ENCODE data around the gene ANP32B. TPM values are rescaled to one million over a fixed set of nuclear protein-coding genes. Genes with fewer than 3 reads are reported as not detected.
A peak's percentile ranks its signal among the peaks of the same experiment; 100 is the strongest.
"Not testable (repeated sequence)": the region's sequence is repeated elsewhere in the genome, so short reads cannot be mapped to it uniquely, and the experiment has no call there.

Gene ANP32B
- total and polyA plus RNA-seq, 4 experiments from 2014 or later: 70.4 to 168 (median 128) TPM

DNA sequence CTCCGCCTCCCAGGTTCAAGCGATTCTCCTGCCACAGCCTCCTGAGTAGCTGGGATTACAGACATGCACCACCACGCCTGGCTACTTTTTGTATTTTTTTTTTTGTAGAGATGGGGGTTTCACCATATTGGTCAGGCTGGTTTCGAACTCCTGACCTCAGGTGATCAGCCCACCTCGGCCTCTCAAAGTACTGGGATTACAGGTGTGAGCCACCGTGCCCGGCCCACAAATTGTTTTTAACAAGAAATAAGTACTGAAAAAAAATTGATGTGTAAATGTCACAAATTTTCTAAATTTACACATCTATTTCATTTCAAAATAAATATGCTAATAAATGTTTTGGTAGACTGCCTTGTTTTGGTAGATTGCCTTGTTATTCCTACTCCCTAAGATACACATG lies 13.5 kb downstream of the ANP32B start:
- H3K27ac ChIP-seq (ENCODE audit: low read depth, low read length); H3K27me3 Mint-ChIP-seq; DNase-seq; intact Hi-C loops (cut with micrococcal nuclease); H3K9me3 Mint-ChIP-seq; H3K4me3 Mint-ChIP-seq; H3K9me3 ChIP-seq (ENCODE audit: control insufficient read depth in 1 of 2, low read length in 2 of 2); H3K4me3 ChIP-seq (ENCODE audit: low read length in 2 of 2); H3K27me3 ChIP-seq (ENCODE audit: insufficient read depth, low read length): not testable (repeated sequence)
- ChIA-PET POLR2A (ENCODE audit: partially characterized antibody) (interaction anchor here (0.6 to 3.2 kb wide), 4 partner anchors 9 to 292 kb away, joined by 3 to 32 read pairs (median 6); partner anchors contain the start of gene ANP32B), CTCF (ENCODE audit: partially characterized antibody) (interaction anchor here (0.7 to 1.9 kb wide), 5 partner anchors 9 to 95 kb away, joined by 3 to 5 read pairs (median 4); no protein-coding TSS in a partner anchor)
- Histone ChIP-seq H3K4me1 (ENCODE audit: insufficient read depth, low read length) (peaks cover 30% of the 10 kb centered on the region), H3K36me3 (ENCODE audit: insufficient read depth, low read length) (peaks cover 45% of the 10 kb centered on the region)
- Mint-ChIP-seq H3K36me3 (peaks cover 38 to 58% of the 10 kb centered on the region in 2 donors), H3K27ac (peak overlapping the region in 2 of 7 donors; percentile 41 to 57), H3K4me1 (peaks cover 46 to 71% (median 59%) of the 10 kb centered on the region in 4 donors)

DNA sequence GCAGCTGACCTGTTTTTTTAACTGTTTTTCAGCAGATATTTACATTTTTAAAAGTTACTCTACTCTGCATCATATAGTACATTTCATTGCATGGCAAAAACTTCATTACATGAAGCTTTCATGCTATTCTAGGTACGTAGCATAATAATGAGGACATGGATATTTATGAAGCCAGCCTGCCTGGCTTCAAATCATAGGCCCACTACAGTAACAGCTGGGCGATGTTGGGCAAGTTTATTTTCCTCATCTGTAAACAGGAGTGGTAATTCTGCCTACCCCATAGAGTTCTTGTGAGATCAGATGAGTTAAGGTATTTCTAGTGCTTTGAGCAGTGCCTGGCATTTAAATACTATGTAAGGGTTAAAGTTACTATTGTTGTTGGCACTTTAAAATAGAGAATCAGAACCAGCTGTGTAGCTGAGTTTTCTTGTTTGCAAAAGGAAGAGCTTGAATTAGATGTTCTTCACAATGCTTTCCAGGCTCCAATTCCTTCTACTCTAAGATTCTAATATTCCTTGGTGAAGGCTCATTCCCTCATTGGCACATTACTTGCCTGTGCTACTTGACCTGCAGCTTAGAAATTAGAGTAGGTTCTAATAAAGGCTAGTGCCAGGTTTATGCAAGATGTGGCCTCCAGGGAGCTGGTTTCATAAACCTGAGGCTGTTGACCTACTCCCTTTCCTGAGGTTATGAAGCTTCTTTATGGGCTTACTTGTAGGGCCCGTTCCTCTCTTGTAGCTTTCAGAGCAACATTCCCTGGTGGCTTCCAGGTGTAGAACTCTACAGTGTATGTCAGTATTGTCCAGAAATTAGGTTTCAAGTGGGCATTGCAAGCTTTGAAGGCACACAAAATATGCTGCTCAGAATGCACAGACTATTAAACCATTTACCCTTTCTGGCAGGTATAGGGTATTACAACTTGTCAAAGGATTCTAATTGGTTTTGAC lies 14.5 kb downstream of the ANP32B start:
- H3K27me3 Mint-ChIP-seq: no peaks in the 10 kb centered on the region
- peaks cover 38 to 63% of the 10 kb centered on the region in 2 donors for H3K36me3 Mint-ChIP-seq
- Histone ChIP-seq H3K4me1 (ENCODE audit: insufficient read depth, low read length) (peaks cover 24% of the 10 kb centered on the region), H3K9me3 (ENCODE audit: control insufficient read depth in 1 of 2, low read length in 2 of 2) (no peaks in the 10 kb centered on the region), H3K27me3 (ENCODE audit: insufficient read depth, low read length) (no peaks in the 10 kb centered on the region), H3K36me3 (ENCODE audit: insufficient read depth, low read length) (peaks cover 54% of the 10 kb centered on the region), H3K27ac (ENCODE audit: low read depth, low read length) (no peak overlapping the region), H3K4me3 (ENCODE audit: low read length in 2 of 2) (no peak overlapping the region)
- CTCF ChIA-PET (ENCODE audit: partially characterized antibody): interaction anchor here (0.6 to 1.9 kb wide), 10 partner anchors 9 to 106 kb away, joined by 3 to 6 read pairs (median 4); no protein-coding TSS in a partner anchor
- H3K9me3 Mint-ChIP-seq: no peaks in the 10 kb centered on the region
- peaks cover 36 to 67% (median 51%) of the 10 kb centered on the region in 4 donors for H3K4me1 Mint-ChIP-seq
- H3K27ac Mint-ChIP-seq: peak overlapping the region in 3 of 7 donors; percentile 35 to 41 (median 38)
- no peak for DNase-seq
- POLR2A ChIA-PET (ENCODE audit: partially characterized antibody): interaction anchor here (1.2 to 3.2 kb wide), 3 partner anchors 8 to 14 kb away, joined by 4 to 32 read pairs (median 8); partner anchors contain the start of gene ANP32B
- no peak overlapping the region for H3K4me3 Mint-ChIP-seq
- intact Hi-C loops (cut with micrococcal nuclease): no loop called here

DNA sequence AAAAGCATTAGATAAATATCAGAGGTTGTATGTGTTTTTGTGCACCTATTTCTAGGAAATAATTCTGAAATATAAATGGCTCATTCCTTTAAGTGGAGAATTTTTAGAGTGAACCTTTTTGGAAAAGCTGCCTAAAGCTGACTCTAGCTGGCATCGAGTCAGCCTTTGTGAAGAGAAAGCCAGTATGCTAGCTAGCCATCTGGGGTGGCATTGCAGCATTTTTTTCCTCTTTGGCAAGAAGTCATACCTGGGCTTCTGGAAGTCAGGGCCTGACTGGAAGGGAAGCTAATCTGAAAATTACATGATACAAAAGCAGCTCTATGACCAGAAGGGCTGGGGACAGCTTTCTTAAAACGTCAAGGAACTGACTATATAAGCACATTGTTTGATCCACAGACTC lies 19.7 kb downstream of the ANP32B start:
- POLR2A ChIA-PET (ENCODE audit: partially characterized antibody): interaction anchor here (1.3 to 1.5 kb wide), 2 partner anchors 19 to 20 kb away, joined by 3 to 4 read pairs; partner anchors contain the start of gene ANP32B
- intact Hi-C loops (cut with micrococcal nuclease): no loop called here
- no peak overlapping the region for H3K27ac ChIP-seq (ENCODE audit: low read depth, low read length)

DNA sequence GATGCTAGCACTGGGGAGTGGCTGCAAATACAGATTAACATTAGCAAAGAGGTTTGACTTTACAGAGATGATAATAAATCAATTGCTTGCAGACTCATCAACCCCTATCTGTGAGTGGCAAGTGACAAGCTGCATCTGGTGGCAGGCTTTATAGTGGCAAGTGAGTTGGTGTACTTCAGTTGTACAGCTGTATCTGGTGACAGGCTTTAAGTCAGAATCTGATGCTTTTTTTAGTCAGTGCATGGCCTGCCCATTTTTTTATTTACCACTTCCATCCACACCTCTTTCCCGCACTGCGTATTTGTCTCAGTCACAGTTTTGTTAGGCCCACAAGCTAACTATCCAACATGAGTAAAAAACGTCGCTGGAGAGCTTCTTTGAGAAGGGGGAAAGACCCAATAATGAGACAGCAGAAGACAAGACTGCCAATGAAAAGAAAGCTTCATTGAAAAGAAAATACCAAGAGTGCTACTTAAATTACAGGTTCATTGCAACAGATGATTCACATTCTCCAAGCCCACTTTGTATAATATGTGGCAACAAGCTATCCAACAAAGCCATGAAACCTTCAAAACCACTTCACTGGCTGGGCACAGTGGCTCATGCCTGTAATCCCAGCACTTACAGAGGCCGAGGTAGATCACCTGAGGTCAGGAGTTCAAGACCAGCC lies 23.1 kb downstream of the ANP32B start:
- POLR2A ChIA-PET (ENCODE audit: partially characterized antibody): interaction anchor here (0.5 to 2.0 kb wide), 4 partner anchors 9 to 23 kb away, joined by 3 to 15 read pairs (median 6); partner anchors contain the start of gene ANP32B
- Histone ChIP-seq H3K9me3 (ENCODE audit: control insufficient read depth in 1 of 2, low read length in 2 of 2) (no peaks in the 10 kb centered on the region), H3K4me3 (ENCODE audit: low read length in 2 of 2) (no peak overlapping the region), H3K36me3 (ENCODE audit: insufficient read depth, low read length) (peaks cover 88% of the 10 kb centered on the region), H3K27ac (ENCODE audit: low read depth, low read length) (no peak overlapping the region), H3K27me3 (ENCODE audit: insufficient read depth, low read length) (no peaks in the 10 kb centered on the region), H3K4me1 (ENCODE audit: insufficient read depth, low read length) (peaks cover 7% of the 10 kb centered on the region)
- CTCF ChIA-PET (ENCODE audit: partially characterized antibody): interaction anchor here (1.0 to 2.2 kb wide), 7 partner anchors 9 to 52 kb away, joined by 3 to 6 read pairs (median 4); no protein-coding TSS in a partner anchor
- Mint-ChIP-seq H3K9me3 (no peaks in the 10 kb centered on the region), H3K27ac (peak overlapping the region in 3 of 7 donors; percentile 51 to 85 (median 71)), H3K27me3 (no peaks in the 10 kb centered on the region), H3K4me1 (peaks cover 13 to 28% (median 22%) of the 10 kb centered on the region in 4 donors), H3K36me3 (peaks cover 55 to 80% of the 10 kb centered on the region in 2 donors), H3K4me3 (no peak overlapping the region)
- intact Hi-C loops (cut with micrococcal nuclease): no loop called here
- no peak for DNase-seq

More for the DNA sequence above, 19.7 kb downstream of the ANP32B start:
- peak overlapping the region in 1 of 7 donors; percentile 37 for H3K27ac Mint-ChIP-seq
- H3K27me3 Mint-ChIP-seq: no peaks in the 10 kb centered on the region
- no peak overlapping the region for H3K4me3 Mint-ChIP-seq
- CTCF ChIA-PET (ENCODE audit: partially characterized antibody): interaction anchor here (1.0 to 1.7 kb wide), 4 partner anchors 16 to 79 kb away, joined by 3 to 5 read pairs (median 4); no protein-coding TSS in a partner anchor
- peaks cover 51 to 74% of the 10 kb centered on the region in 2 donors for H3K36me3 Mint-ChIP-seq
- Histone ChIP-seq H3K4me3 (ENCODE audit: low read length in 2 of 2) (no peak overlapping the region), H3K36me3 (ENCODE audit: insufficient read depth, low read length) (peaks cover 80% of the 10 kb centered on the region), H3K4me1 (ENCODE audit: insufficient read depth, low read length) (peaks cover 12% of the 10 kb centered on the region), H3K27me3 (ENCODE audit: insufficient read depth, low read length) (no peaks in the 10 kb centered on the region), H3K9me3 (ENCODE audit: control insufficient read depth in 1 of 2, low read length in 2 of 2) (no peaks in the 10 kb centered on the region)
- peaks cover 19 to 45% (median 30%) of the 10 kb centered on the region in 4 donors for H3K4me1 Mint-ChIP-seq
- no peaks in the 10 kb centered on the region for H3K9me3 Mint-ChIP-seq
- no peak for DNase-seq

DNA sequence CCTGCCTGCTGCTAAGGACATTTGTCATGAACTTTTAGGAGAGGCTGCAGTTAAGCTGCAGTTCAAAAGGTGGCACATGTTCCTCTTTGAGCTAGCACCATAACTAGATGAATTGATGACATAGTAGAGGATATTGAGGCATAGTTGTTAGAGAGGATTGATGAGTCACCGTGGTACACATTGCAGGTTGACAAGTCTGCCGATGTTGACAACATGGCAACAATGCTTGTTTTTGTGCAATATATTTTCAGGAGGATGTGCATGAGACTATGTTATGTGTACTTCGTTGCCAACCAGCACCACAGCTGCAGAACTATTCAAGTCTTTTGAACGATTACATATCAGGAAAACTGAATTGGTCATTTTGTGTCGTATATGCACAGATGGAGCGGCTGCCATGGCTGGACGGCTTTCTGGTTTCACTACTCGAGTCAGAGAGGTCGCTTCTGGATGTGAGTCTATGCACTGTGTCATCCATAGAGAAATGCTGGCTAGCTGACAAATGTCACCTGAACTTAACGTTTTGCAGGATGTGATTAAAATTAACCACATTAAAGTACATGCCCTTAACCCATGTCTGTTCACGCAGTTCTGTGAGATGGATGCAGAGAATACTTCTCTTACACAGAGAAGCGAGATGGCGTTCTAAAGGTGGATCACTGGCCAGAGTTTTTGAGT lies 24.2 kb downstream of the ANP32B start:
- no peaks in the 10 kb centered on the region for H3K9me3 Mint-ChIP-seq
- H3K27me3 Mint-ChIP-seq: no peaks in the 10 kb centered on the region
- no peak overlapping the region for H3K4me3 Mint-ChIP-seq
- H3K36me3 Mint-ChIP-seq: peaks cover 66 to 83% of the 10 kb centered on the region in 2 donors
- peaks cover 13 to 28% (median 16%) of the 10 kb centered on the region in 4 donors for H3K4me1 Mint-ChIP-seq
- Histone ChIP-seq H3K4me3 (ENCODE audit: low read length in 2 of 2) (no peak overlapping the region), H3K4me1 (ENCODE audit: insufficient read depth, low read length) (peaks cover 6% of the 10 kb centered on the region), H3K9me3 (ENCODE audit: control insufficient read depth in 1 of 2, low read length in 2 of 2) (no peaks in the 10 kb centered on the region), H3K27me3 (ENCODE audit: insufficient read depth, low read length) (no peaks in the 10 kb centered on the region), H3K36me3 (ENCODE audit: insufficient read depth, low read length) (peaks cover 90% of the 10 kb centered on the region), H3K27ac (ENCODE audit: low read depth, low read length) (no peak overlapping the region)
- intact Hi-C loops (cut with micrococcal nuclease): no loop called here
- POLR2A ChIA-PET (ENCODE audit: partially characterized antibody): no interaction called here
- DNase-seq: no peak
- CTCF ChIA-PET (ENCODE audit: partially characterized antibody): interaction anchor here (0.9 to 2.2 kb wide), 5 partner anchors 10 to 84 kb away, joined by 3 to 6 read pairs (median 4); no protein-coding TSS in a partner anchor
- H3K27ac Mint-ChIP-seq: peak overlapping the region in 3 of 7 donors; percentile 6 to 57 (median 41)

DNA sequence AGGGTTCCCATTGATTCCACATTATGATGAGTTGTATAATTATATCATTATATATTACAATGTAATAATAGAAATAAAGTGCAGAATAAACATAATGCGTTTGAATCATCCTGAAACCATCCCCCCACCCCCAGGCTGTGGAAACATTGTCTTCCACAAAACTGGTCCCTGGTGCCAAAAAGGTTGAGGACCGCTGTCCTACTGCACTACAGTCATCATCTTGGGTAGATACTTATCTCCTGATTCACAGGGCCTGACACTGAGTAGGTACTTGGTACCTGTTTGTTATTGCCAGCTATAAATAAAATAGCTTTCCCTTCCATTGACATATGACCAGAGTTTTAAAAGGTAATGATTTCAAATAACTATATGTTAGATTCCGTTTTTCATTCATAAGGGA lies 25.6 kb downstream of the ANP32B start:
- Histone ChIP-seq H3K27ac (ENCODE audit: low read depth, low read length) (no peak overlapping the region), H3K4me1 (ENCODE audit: insufficient read depth, low read length) (no peaks in the 10 kb centered on the region), H3K36me3 (ENCODE audit: insufficient read depth, low read length) (peaks cover 89% of the 10 kb centered on the region), H3K4me3 (ENCODE audit: low read length in 2 of 2) (no peak overlapping the region), H3K27me3 (ENCODE audit: insufficient read depth, low read length) (no peaks in the 10 kb centered on the region), H3K9me3 (ENCODE audit: control insufficient read depth in 1 of 2, low read length in 2 of 2) (no peaks in the 10 kb centered on the region)
- ChIA-PET POLR2A (ENCODE audit: partially characterized antibody) (no interaction called here), CTCF (ENCODE audit: partially characterized antibody) (interaction anchor here (1.3 kb wide), 1 partner anchor 87 kb away, joined by 3 read pairs; the partner anchor contains the start of gene TRMO)
- intact Hi-C loops (cut with micrococcal nuclease): no loop called here
- H3K36me3 Mint-ChIP-seq: peaks cover 66 to 86% of the 10 kb centered on the region in 2 donors
- no peak for DNase-seq
- H3K27me3 Mint-ChIP-seq: no peaks in the 10 kb centered on the region
- no peak overlapping the region for H3K4me3 Mint-ChIP-seq
- peak overlapping the region in 2 of 7 donors; percentile 15 to 79 for H3K27ac Mint-ChIP-seq
- H3K4me1 Mint-ChIP-seq: peaks cover 13 to 25% (median 15%) of the 10 kb centered on the region in 4 donors
- no peaks in the 10 kb centered on the region for H3K9me3 Mint-ChIP-seq
